GM08714 (cell line): ENCODE results near the gene KIAA1549.
"Not testable (repeated sequence)": the region's sequence is repeated elsewhere in the genome, so short reads cannot be mapped to it uniquely, and the experiment has no call there.

Experiments
- H3K4me3 ChIP-seq: fragments of 200-500 bp; sonication (Bioruptor generic); 2 replicates; pipeline ENCODE4 v1.5.1; 2014; ENCODE audit warnings: mild to moderate bottlenecking, low read length, inconsistent platforms
- ZNF274 ChIP-seq: IDR thresholded peaks from 2 replicates; pipeline ENCODE4 v1.6.1; 2012; ENCODE audit warnings: mild to moderate bottlenecking, low read depth, low read length

KIAA1549 gene

DNA sequence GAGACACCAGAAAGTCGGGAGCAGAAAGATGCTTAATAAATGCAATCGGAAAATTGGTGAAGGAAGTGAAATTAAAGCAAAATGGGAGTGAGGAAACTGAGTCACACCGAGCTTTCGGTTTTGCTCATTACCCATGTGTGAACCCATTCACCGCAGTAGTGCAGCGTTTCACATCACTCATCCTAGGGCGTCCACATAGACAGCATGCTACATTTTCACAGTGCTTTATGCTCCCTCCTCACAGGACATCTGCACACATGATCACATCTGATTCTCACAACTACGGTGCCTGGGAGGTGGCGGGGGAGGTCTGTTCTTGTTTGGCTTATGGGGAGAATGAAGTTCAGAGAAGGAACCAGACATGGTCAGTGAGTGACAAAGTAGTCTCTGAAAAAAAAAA lies 146.6 kb downstream of the KIAA1549 start:
- TF ChIP-seq ZNF274 = no peak
- H3K4me3 ChIP-seq = no peak overlapping the region

DNA sequence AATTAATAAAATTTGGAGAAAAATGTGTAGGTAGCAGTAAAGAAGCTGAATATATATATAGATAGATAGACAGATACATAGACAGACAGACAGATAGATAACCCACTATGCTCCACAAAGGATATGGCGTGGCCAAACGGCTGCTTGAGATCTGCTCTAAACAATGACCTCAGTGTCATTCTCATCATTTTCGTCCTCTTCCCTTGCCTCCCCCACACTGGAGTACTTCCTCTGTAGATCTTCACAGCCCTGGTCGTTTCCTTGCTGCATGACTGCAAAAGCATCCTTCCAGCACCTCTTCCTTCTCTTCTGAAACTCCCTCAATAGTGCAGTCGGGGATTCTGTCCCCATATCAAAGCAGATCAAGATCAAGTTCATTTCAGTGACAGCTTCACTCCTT lies 147.6 kb downstream of the KIAA1549 start:
- TF ChIP-seq ZNF274 = no peak

DNA sequence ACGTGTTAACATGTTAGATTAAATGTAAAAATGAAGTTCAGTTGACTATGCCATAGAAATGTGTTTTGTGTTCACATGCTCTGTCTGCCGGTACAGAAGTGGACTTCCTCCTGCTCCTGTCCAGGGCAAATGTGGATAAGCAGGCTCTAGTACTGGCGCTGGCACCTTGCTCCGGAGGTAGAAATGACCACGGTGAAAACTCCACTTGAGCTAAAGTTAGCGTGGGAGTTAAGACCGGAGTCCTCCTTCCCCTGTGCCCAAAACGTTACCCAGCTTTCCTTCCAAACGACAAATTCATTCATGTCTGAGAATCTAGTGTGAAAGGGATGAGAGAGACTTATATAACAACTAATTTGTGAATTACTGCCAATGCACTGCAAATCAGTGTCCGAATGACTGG lies 148.2 kb downstream of the KIAA1549 start:
- H3K4me3 ChIP-seq = no peak overlapping the region
- TF ChIP-seq ZNF274 = no peak

More for the DNA sequence above, 147.6 kb downstream of the KIAA1549 start:
- H3K4me3 ChIP-seq = no peak overlapping the region

DNA sequence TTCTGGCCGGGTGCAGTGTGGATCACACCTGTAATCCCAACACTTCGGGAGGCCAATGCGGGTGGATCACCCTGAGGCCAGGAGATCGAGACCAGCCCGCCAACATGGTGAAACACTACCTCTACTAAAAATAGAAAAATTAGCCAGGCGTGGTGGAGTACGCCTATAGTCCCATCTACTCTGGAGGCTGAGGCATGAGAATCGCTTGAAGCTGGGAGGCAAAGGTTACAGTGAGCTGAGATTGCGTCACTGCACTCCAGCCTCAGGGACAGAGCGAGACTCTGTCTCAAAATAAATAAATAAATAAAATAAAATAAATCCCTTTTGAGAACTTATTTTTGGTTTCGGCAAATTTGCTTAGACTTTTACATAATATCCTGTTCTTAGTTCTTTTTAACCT lies 151.9 kb downstream of the KIAA1549 start:
- no peak overlapping the region for H3K4me3 ChIP-seq
- TF ChIP-seq ZNF274 = no peak

DNA sequence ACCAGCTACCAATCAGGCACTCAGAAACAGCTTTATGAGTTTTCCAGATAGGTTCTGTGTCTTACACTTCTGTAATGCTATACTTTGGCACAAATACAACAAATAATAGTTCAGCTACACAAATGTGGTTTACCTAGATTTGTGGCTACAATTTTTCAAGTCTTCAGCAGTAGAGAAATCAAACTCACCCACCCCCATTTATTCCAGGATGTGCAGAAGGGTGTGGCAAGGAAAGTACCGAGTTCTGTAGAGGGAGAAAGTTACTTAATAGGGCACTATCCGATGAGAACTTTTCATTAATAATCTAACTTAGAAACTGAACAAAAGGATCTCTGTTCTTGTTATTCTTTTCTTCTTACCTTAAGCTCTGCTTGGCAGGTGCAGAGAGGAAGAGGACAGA lies 152.9 kb downstream of the KIAA1549 start:
- no peak for TF ChIP-seq ZNF274
- no peak overlapping the region for H3K4me3 ChIP-seq

DNA sequence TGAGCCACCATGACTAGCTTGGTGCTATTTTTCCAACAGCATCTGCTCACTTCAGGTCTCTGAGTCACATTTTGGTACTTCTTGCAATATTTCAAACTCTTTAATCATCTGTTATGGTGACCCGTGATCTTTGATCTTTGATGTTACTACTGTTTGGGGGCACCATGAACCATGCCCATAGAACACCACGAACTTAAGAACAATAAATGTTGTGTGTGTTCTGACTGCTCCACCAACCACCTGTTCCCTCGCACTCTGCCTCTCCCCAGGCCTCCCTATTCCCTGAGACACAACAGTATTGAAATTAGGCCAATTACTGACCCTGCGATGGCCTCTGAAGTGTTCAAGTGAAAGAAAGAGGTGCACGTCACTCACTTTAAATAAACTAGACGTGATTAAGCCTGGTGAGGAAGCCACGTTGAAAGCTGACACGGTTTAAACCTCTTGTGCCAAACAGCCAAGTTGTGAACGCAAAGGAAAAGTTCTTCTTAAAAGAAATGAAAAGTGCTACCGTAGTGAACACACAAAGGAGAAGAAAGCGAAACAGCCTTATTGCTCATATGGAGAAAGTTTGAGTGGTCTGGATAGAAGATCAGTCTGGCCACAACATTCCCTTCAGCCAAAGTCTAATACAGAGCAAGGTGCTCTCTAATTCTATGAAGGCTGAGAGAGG lies 156.0 kb downstream of the KIAA1549 start:
- no peak for TF ChIP-seq ZNF274
- no peak overlapping the region for H3K4me3 ChIP-seq

DNA sequence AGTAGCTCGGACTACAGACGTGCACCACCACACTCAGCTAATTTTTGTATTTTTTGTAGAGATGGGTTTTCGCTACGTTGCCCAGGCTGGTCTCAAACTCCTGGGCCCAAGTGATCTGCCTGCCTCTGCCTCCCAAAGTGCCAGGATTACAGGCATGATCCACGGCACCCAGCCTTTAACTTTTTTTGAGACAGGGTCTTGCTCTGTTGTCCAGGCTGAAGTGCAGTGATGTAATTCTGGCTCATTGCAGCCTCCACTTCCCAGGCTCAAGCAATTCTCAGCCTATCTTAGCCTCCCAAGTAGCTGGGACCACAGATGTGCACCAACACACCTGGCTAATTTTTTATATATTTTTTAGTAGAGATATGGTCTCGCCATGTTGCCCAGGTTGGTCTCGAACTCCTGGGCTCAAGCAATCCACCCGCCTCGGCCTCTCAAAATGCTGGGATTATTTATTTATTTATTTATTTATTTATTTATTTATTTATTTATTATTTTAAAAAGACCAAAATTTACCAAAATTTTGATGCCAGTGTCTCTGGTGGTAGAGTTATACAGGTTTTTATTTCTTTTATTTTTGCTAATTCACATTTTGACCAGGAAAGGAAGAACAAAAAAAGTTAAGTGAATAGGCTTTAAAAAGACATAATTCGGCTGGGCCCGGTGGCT lies 158.2 kb downstream of the KIAA1549 start:
- H3K4me3 ChIP-seq = no peak overlapping the region
- TF ChIP-seq ZNF274 = no peak

DNA sequence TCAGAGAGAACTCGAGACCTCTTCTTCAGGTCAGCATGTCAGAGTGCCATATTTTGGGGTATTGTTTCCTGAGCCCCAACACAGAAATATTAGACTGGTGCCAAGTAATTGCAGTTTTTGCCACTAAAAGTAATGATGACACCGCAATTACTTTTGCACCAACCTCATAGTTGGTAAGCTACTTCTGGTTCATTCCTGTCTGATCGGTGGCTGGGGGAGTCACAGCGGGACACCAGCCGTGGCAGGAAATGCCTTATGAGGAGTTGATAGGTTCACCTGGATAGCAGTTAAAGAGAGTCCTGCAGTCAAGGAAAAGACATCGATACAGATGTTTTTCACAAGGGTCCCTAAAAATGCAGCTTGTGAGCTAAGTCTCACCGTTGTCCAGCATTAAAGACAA lies 159.3 kb downstream of the KIAA1549 start:
- no peak overlapping the region for H3K4me3 ChIP-seq
- TF ChIP-seq ZNF274 = no peak

DNA sequence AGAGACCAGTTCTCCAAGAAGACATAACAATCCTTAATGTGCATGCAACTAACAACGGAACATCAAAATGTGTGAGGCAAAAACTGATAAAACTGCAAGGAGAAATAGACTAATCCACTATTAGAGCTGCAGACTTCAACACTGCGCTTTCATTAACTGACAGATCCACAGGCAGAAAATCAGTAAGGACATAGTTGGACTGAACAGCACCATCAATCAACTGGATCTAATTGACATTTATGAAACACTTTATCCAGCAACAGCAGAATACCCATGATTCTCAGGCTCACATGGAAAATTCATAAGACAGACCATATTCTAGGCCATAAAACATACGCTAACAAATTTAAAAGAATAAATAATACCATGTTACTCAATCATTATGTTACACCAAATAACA lies 161.6 kb downstream of the KIAA1549 start:
- TF ChIP-seq ZNF274 = no peak
- H3K4me3 ChIP-seq = no peak overlapping the region

DNA sequence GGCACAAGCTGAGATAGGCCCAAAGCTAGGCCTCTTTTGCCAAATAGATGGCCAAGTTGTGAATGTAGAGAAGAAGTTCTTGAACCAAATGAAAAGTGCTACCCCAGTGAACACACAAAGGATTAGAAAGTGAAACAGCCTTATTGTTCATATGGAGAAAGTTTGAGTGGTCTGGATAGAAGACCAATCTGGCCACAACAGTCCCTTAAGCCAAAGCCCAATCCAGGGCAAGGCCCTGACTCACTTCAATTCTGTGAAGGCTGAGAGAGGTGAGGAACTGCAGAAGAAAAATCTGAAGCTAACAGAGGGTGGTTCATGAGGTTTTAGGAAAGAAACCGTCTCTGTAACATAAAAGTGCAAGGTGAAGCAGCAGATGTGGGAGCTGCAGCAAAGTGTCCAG lies 164.5 kb downstream of the KIAA1549 start:
- no peak overlapping the region for H3K4me3 ChIP-seq
- TF ChIP-seq ZNF274 = no peak

DNA sequence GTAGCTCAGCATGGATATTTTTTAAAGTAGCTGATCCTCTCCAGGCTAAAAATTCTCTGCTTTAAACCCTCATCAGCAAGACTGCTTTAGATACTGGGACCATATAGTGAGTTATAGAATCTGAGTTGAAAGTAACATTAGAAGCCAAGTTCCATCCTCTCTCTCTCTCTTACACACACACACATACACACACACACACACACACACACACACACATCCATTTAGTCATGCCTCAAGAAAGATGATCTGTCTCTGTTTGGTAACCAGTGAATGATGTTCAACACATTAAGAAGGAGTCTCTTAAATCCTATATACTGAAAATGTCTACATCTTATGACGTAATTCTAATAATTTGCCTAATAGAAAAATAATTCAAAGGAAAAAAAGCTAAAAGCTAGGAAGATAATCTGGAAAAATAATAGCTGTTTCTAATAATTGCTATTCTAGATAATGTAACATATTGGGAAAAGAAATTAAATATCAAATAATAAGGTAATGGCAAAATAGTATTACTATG lies 166.3 kb downstream of the KIAA1549 start:
- H3K4me3 ChIP-seq = no peak overlapping the region
- TF ChIP-seq ZNF274 = no peak

DNA sequence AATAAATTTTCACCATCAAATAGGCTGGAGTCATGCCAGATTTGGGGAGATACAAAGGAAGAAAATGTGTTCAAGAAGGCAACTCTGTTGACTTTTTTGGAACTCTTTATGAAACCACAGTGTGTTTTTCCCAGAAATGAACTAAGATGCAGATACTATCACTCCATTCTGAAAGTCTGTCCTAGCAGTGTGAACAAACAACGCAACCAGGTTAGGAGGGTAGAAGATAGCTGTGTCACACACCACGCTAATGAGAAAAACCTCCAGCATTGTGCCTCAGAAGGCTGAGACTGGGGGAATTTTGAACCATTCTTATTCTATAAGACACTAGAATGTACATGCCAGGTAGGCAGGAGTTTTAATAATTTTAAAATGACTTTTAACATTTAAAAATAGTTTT lies 167.2 kb downstream of the KIAA1549 start:
- no peak for TF ChIP-seq ZNF274

DNA sequence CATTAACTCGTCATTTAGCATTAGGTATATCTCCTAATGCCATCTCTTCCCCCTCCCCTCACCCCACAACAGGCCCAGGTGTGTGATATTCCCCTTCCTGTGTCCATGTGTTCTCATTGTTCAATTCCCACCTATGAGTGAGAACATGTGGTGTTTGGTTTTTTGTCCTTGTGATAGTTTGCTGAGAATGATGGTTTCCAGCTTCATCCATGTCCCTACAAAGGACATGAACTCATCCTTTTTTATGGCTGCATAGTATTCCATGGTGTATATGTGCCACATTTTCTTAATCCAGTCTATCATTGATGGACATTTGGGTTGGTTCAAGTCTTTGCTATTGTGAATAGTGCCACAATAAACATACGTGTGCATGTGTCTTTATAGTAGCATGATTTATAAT lies 169.9 kb downstream of the KIAA1549 start:
- not testable (repeated sequence) for H3K4me3 ChIP-seq

More for the DNA sequence above, 167.2 kb downstream of the KIAA1549 start:
- H3K4me3 ChIP-seq = no peak overlapping the region

DNA sequence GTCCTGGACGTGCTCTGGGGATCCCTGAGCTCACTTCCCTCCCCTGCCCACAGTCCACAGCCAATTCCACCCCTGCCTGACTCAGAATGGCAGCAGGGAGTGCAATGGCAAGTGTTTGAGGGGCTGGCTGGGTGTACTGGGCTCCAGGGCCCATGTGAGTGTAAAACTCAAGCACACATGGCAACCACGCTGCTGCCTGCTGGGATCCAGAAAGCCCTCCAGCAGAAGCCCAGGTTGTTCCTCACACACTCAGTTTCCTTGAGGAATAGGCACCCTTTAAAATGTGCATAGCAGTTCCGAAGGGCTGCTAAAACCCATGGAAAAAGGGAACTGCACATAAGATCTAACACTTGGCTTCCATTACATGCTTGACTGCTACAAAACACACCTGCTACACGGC lies 171.8 kb downstream of the KIAA1549 start:
- no peak for TF ChIP-seq ZNF274
- no peak overlapping the region for H3K4me3 ChIP-seq

DNA sequence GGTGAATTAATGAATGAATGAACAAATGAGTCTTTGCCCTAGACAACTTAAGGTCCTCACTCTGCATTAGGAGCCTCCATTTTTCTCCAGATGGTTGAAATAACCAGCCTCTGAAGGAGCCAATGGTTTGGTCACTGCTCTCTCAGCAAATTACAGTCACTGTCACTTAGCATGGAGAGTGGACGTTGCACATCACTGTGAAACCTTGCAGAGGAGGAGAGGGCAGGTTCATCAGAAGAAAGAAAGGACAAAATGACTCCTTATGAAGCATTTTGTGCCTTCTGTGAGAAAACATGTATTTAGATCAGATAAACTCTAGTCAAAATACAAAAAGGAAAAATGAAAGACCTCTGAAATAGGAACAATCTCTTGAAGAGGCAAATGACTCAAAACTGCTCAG lies 176.6 kb downstream of the KIAA1549 start:
- TF ChIP-seq ZNF274 = no peak
- H3K4me3 ChIP-seq = no peak overlapping the region
